ENCODE results near the gene VEGFC.

DNA sequence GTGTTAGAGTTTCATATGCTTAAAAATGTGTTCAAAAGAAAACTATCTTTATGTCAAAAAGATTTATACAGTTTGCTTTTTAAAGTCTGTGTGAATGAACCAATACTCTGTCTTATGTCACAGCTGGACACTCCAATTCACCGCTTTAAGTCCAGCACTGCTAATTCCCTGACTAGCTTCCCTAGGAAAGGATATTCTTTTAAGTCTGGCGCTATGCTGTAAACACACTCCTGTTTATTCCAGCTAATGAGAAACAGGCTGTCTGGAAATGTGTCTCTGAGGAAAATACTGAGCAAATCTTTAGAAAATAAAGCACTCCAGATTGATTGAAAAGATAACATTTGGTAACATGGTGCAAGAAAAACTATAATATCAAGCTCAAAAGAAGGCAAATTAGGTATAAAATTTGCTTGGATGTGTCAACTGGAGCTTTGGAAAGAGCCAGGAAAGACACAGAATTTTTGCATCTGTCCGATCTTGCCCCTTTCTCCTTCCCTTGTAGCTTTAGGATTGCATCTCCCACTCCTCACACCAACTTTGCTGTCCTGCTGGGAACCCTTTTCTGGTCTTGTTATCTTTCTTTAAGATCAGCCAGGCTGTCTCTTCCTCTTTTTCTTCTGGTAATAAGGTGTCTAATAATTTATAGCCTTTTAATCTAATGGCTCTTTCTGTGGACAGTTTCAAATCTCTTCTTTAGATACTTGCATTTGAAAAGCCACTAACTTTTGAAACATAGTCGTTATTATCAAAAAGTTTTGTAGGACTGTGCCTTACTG lies 40.9 kb upstream of the VEGFC start:
- TF ChIP-seq POLR2A (IDR thresholded peaks at IDR 0.05): no peak
- TF ChIP-seq, protein P1, sequence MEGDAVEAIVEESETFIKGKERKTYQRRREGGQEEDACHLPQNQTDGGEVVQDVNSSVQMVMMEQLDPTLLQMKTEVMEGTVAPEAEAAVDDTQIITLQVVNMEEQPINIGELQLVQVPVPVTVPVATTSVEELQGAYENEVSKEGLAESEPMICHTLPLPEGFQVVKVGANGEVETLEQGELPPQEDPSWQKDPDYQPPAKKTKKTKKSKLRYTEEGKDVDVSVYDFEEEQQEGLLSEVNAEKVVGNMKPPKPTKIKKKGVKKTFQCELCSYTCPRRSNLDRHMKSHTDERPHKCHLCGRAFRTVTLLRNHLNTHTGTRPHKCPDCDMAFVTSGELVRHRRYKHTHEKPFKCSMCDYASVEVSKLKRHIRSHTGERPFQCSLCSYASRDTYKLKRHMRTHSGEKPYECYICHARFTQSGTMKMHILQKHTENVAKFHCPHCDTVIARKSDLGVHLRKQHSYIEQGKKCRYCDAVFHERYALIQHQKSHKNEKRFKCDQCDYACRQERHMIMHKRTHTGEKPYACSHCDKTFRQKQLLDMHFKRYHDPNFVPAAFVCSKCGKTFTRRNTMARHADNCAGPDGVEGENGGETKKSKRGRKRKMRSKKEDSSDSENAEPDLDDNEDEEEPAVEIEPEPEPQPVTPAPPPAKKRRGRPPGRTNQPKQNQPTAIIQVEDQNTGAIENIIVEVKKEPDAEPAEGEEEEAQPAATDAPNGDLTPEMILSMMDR (IDR thresholded peaks at IDR 0.05): no peak

All from Peyer's patch (tissue), 4 donors.